GM13977 (cell line): Measurements from ENCODE around the gene NEURL2.

ENCODE experiments used
- DNase-seq: peaks from one replicate; pipeline ENCODE4 v3.0.0; 2012; ENCODE audit warnings: low spot score
- CTCF ChIP-seq: IDR thresholded peaks from 2 replicates; pipeline ENCODE4 v1.5.1; 2012; ENCODE audit warnings: mild to moderate bottlenecking, control low read depth; ENCODE audit not compliant: insufficient read depth; ENCODE audit errors: extremely low read depth, missing control alignments
- in situ Hi-C: fragments of 300-500 bp; cut with MboI; formaldehyde crosslinking; loops from one replicate; pipeline ENCODE4 v1.12.0; 2022; ENCODE audit warnings: low sequenced_read_pairs, low pct_unique_long_range_greater_than_20kb, mixed read lengths, inconsistent platforms; ENCODE audit not compliant: unreplicated experiment

Gene NEURL2

GRCh38 chr20:45925821-45926506, 35.0 kb upstream of the NEURL2 start:
- in situ Hi-C loops, result no loop called here
- DNase-seq, result no peak
- no peak for TF ChIP-seq CTCF

GRCh38 chr20:45924391-45925261, 33.6 kb upstream of the NEURL2 start:
- in situ Hi-C loops, result no loop called here
- no peak for DNase-seq

GRCh38 chr20:45921337-45922189, 30.6 kb upstream of the NEURL2 start:
- TF ChIP-seq CTCF, result no peak
- no peak for DNase-seq
- in situ Hi-C loops, result no loop called here

More at GRCh38 chr20:45924391-45925261, 33.6 kb upstream of the NEURL2 start:
- no peak for TF ChIP-seq CTCF

- TF ChIP-seq CTCF, result no peak
- in situ Hi-C loops, result no loop called here
Measured at GRCh38 chr20:45920462-45921336, 29.7 kb upstream of the NEURL2 start.

GRCh38 chr20:45919542-45920399, 28.8 kb upstream of the NEURL2 start:
- in situ Hi-C loops, result no loop called here
- no peak for TF ChIP-seq CTCF
- DNase-seq, result no peak

More at GRCh38 chr20:45920462-45921336, 29.7 kb upstream of the NEURL2 start:
- DNase-seq, result no peak
